DND-41 (cell line): ENCODE data around the gene SLC2A13.

Experiments
- CTCF ChIP-seq: IDR thresholded peaks from 2 replicates; pipeline ENCODE4 v1.5.1; 2012; ENCODE audit warnings: borderline replicate concordance, low read length, moderate library complexity, mild to moderate bottlenecking; ENCODE audit not compliant: poor library complexity, severe bottlenecking; ENCODE audit errors: extremely low read depth
- EZH2 ChIP-seq: IDR thresholded peaks from 3 replicates; pipeline ENCODE4 v1.6.1; 2012; ENCODE audit warnings: borderline replicate concordance, low read depth, mild to moderate bottlenecking, moderate library complexity, low read length, inconsistent platforms; ENCODE audit not compliant: severe bottlenecking

GRCh38 chr12:39988574-39988973, 117.3 kb downstream of the SLC2A13 start:
- TF ChIP-seq CTCF (no peak), EZH2 (no peak)
